HG02623 (cell line): Measurements from ENCODE around the gene HSPA4L.

Experiments
- ATAC-seq: cut with Tn5 transposase; IDR thresholded peaks from one replicate; pipeline ENCODE4 v1.9.1; 2021; ENCODE audit warnings: moderate library complexity; ENCODE audit not compliant: unreplicated experiment

Gene HSPA4L

DNA sequence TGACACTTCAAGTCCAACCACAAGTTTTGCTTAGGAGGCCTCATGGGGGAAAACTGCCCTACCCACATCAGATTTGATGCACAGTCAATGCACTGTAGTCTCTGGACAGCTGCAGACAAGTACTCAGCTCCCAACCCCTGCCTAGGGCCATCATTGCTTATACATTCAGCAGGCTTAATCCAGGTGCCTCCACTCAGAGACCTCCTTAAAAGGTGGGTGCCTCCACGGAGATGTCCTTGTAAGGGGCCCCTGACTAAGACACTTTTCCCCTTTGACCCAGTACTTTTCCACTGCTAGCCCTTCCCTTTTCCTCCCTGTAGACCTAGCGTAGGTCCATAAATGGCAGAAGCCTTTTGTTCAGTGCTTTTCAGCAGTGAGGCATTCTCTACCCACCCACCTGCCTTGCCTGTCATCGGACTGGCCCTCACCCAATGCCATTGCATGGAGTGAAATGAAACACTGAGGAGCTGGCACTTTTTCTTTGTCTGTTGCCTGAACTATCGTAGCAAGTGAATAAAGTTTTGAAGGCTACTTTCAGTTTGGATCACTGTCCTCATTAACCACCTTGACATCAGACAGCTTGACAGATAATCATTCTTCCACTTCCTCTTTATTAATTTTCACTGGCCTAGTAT lies 74.8 kb downstream of the HSPA4L start:
- peak; percentile 68 for ATAC-seq

DNA sequence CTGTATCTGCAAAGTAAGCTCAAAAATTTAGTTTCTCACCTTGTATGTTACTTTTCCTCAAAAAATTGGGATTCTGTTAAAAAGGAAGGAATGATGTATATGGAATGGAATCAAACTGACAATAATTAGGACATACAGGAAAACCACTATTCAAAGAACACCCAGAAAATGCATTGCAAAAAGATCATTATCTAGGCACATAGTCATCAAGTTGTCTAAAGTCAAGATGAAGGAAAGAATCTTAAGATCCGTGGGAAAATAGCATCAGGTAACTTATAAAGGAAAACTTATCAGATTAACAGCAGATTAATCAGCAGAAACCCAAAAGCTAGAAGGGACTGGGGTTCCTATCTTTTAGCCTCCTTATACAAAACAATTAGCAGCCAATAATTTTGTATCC lies 75.5 kb downstream of the HSPA4L start:
- ATAC-seq: no peak

GRCh38 chr4:127868196-127868595 lies 86.1 kb downstream of the HSPA4L start:
- no peak for ATAC-seq

- ATAC-seq: no peak
Measured at GRCh38 chr4:127870281-127870680, 88.2 kb downstream of the HSPA4L start.

DNA sequence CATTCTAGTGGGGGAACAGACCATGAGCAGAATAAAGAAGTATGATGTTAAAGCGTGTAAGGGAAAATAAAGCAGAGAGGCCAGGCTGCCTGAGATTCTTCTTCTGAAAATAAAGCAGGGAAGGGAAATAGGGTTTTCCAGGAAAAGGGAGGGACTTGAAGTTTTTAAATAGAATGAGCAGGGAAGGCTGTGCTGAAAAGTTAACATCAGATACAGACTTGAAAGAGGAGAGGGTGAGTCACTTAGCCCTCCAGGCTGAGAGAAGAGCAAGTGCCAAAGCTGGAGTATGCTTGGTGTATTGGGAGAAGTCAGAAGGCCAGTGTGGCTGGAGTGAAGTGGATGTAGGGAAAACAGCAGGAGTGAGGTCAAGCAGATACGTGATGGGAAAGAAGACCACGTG lies 88.6 kb downstream of the HSPA4L start:
- no peak for ATAC-seq

GRCh38 chr4:127875791-127876190 lies 93.7 kb downstream of the HSPA4L start:
- no peak for ATAC-seq

DNA sequence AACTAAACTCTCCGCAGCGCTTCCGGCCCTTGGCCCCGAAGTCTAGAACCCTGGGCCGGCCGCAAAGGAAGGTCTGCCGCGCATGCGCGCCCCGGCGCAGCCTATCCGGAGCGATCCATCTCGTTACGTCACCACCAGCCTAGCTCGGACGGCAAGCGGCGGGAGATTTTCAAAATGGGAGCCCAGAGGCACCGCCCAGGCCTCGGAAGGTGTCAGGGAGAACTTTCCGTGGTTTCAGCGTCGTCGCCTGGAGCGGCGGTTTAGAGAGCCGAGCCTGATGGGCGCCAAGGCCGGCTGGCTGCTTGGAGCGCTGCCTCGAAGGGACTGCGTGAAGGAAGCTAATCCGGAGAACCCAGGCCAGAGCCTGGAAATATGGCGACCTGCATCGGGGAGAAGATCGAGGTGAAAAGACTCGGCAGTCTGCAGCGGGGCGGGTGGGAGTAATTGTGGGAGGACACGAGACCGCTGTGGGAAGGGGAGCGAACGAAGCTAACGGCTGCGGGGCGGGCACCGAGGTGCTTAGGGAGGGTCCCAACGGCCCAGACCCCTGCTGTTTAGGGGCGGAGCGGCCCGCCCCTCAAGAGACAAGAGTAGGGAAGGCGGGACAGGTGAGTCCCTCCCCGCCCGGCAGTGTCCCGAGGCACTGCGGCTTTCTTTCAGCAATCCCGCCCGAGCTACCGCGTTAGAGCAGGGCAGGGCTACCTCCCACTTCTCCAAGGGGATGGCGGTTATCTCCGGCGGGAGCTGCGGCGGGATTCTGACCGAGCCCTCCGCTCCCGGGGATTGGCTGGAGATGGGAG lies 98.8 kb downstream of the HSPA4L start, which contains the start of gene PLK4:
PLK4 (plus strand) TSS at position 131 of the 800 bp plus-strand sequence; CDS start at position 373, 242 bp downstream.
- peak; percentile 92 for ATAC-seq

DNA sequence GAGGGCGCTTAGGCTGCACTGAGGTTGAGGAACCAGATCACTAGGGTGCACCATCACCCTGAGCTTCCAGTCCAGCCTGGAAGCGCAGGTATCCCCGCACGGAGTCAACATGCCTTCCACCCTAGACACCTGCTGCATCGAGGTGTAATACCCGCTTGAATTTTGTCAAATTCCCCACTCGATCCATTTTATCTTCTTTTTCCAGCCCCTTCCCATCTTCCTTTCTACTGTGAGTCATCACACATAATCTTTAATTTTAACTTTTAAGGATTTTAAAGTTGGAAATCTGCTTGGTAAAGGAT lies 99.4 kb downstream of the HSPA4L start:
- peak; percentile 35 for ATAC-seq

- ATAC-seq: no peak
Measured at GRCh38 chr4:127888559-127888958, 106.4 kb downstream of the HSPA4L start.

DNA sequence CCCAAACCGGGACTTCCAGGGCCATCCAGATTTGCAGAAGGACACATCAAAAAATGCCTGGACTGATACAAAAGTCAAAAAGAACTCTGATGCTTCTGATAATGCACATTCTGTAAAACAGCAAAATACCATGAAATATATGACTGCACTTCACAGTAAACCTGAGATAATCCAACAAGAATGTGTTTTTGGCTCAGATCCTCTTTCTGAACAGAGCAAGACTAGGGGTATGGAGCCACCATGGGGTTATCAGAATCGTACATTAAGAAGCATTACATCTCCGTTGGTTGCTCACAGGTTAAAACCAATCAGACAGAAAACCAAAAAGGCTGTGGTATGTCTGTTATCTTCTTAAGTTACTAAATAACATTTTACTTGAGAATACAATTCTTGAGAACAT lies 107.8 kb downstream of the HSPA4L start:
- no peak for ATAC-seq
